SK-N-DZ (cell line): Measurements from ENCODE around the gene BTG2.
A peak's percentile ranks its signal among the peaks of the same experiment; 100 is the strongest.

Experiments
- DNase-seq: peaks from one replicate; pipeline ENCODE4 v3.0.0-alpha.2; 2015; ENCODE audit warnings: low spot score

The BTG2 gene

GRCh38 chr1:203276408-203276807 is 28.9 kb upstream of the BTG2 start:
- no peak for DNase-seq

GRCh38 chr1:203276916-203277545 is 28.3 kb upstream of the BTG2 start:
- no peak for DNase-seq

- peak; percentile 85 for DNase-seq
These were observed 27.0 kb upstream of the BTG2 start for GRCh38 chr1:203278082-203278884.

- no peak for DNase-seq
These were observed 26.4 kb upstream of the BTG2 start for GRCh38 chr1:203278885-203279406.

GRCh38 chr1:203280061-203280460 is 25.3 kb upstream of the BTG2 start:
- no peak for DNase-seq

- no peak for DNase-seq
These were observed 24.3 kb upstream of the BTG2 start for GRCh38 chr1:203281033-203281432.

GRCh38 chr1:203281851-203282661 is 23.3 kb upstream of the BTG2 start:
- peak; percentile 40 for DNase-seq

- peak; percentile 94 for DNase-seq
These were observed 22.4 kb upstream of the BTG2 start for GRCh38 chr1:203282720-203283542.

GRCh38 chr1:203283597-203283996 is 21.7 kb upstream of the BTG2 start:
- no peak for DNase-seq

- DNase-seq: no peak
These were observed 20.8 kb upstream of the BTG2 start for GRCh38 chr1:203284411-203285123.

GRCh38 chr1:203286161-203286984 is 18.9 kb upstream of the BTG2 start:
- DNase-seq: no peak

- DNase-seq: no peak
These were observed 18.0 kb upstream of the BTG2 start for GRCh38 chr1:203287109-203287893.

GRCh38 chr1:203287898-203288297 is 17.4 kb upstream of the BTG2 start:
- no peak for DNase-seq

- DNase-seq: no peak
These were observed 16.9 kb upstream of the BTG2 start for GRCh38 chr1:203288400-203288799.

GRCh38 chr1:203289281-203289981 is 15.9 kb upstream of the BTG2 start:
- no peak for DNase-seq

- no peak for DNase-seq
These were observed 15.4 kb upstream of the BTG2 start for GRCh38 chr1:203289982-203290260.

- peak; percentile 92 for DNase-seq
These were observed 14.8 kb upstream of the BTG2 start for GRCh38 chr1:203290261-203291089.
